ENCODE data around the gene GATD1.

Gene GATD1

GRCh38 chr11:794766-795633, 17.7 kb upstream of the GATD1 start:
- DNase-seq = no peak

DNA sequence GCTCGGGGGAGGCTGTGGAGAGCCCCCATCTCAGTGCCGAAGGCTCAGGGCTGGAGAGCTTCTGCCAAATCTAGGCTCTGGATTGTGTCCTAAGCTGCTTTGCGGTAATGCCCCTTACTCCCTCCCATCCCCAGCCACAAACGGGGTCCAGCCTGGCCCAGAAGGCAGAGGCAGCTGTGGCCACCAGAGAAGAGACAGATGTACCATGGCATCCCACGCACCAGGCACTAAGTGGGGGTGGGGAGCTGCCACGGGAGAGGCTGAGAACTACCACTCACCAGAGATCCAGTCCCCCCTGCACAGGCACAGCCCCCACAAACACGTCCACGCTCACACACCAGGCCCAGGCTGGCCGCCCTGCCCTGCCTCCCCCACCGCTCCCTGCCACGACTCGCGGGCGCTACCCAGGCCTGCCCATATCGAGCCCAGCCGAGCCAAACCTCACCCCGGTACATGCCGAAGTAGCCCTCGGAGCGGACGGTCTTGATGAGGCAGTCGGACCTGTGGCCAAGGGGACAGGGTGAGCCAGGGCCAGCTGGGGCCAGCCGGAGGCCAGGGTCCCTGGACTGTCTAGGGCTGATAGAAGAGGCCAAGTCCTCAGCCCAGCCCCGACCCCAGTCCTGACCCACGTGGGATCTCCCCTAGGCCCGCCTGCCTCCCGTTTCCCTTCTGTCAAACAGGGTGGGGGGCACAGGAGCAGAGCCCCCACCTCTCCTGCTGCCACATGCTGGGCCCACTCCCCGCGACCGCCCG, 16.9 kb upstream of the GATD1 start:
- no peak for DNase-seq

DNA sequence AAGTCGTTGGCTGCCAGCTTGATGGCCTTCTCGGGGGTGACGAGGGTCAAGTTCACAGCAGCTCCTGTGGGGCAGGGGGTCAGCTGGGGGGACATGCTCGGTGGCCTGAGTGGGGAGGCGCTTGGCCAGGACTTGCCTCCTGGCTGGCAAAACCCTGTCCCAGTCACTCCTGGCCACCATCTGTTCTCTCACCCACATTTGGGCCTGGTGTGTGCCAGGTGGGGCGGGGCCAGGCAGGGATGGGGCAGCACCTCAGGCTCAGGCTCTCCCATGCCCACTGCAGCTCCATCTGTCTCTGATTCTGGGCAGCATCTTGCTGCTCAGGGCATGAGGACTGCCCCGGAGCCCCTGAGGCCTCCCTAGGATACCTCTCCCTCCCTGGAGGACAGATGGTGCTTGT, 16.3 kb upstream of the GATD1 start:
- DNase-seq = no peak

DNA sequence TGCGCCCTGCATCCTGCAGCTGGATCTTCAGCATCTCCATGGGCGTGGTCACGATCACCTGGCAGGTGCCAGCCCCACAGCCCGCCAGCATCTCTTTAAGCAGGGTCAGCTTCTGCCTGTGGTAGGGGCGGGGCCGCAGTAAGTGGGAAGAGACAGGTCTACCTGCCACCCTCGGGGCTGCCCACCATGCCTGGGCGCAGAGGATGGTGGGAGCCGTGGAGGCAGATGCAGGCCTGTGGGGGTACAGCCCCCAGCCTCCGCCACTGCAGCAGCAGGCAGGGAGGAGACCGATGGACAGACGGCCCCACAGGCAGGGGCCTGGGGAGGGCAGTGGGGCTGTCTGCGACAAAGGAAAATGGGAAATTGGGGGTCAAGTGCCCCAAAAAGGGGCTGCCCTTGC, 15.6 kb upstream of the GATD1 start:
- peak; percentile 65 for DNase-seq

- DNase-seq = no peak
Measured at GRCh38 chr11:792535-792821, 15.2 kb upstream of the GATD1 start.

GRCh38 chr11:791658-792534, 14.6 kb upstream of the GATD1 start:
- DNase-seq = no peak

- DNase-seq = no peak
Measured at GRCh38 chr11:790721-791564, 13.7 kb upstream of the GATD1 start.

DNA sequence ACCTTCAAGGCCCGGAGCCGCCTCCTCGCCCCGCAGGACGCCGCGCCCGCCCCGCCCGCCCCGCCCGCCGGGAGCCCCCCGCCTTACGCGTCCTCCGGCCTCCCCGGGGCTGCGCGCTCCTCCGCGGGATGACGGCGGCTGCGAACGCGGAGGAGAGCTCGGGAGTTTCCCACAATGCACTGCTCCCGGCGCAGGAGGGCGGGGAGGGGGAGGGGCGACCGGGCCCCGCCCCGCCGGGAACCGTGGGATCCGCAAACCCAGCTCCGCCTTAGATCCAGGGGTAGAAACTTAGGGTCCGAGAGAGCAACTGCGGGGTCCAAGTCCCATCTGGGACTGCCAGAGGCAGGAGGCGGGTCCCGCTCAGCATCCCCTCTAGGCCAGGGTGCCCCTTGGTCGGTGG, 12.7 kb upstream of the GATD1 start, which contains the start of gene CEND1:
TSS of gene CEND1 (minus strand) at position 148 of the 400 bp plus-strand sequence. CDS start 1,514 bp downstream, outside the sequence.
- DNase-seq = no peak

- DNase-seq = no peak
Measured at GRCh38 chr11:788953-789940, 12.0 kb upstream of the GATD1 start.

DNA sequence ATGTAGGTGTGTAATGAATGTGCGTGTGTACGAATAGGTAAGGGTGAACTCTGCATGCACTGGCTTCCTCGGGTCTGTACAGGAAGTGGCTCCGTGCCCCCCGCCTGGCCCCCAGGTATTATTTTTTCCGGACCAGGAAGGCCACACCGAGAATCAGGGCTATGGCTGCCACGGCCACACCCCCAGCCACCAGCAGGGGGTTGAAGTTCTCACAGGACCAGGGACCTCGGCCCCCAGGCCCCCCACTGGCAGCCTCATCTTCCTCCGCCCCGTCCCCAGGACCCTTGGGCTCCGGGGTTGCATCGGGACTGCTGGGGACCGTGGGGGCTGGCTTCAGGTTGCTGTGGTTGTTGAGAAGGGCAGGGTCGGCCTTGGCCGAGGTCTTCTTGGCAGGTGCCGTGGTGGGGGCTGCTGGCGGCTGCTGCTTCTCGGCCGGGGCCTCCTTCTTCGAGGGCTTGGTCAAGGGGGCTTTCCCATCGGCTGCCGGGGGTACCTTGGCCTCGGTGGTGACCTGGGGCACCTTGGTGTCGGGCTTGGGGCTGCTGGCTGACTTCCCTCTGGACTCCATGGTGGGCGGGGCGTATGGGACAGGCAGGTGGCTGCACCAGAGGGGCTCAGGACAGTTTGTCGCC, 10.8 kb upstream of the GATD1 start:
- DNase-seq = no peak

GRCh38 chr11:787084-787675, 9.9 kb upstream of the GATD1 start:
- DNase-seq = no peak

GRCh38 chr11:786235-787083, 9.2 kb upstream of the GATD1 start:
- DNase-seq = no peak

GRCh38 chr11:783581-784015, 6.3 kb upstream of the GATD1 start:
- peak; percentile 42 for DNase-seq

GRCh38 chr11:782264-783174, 5.2 kb upstream of the GATD1 start:
- no peak for DNase-seq

- no peak for DNase-seq
Measured at GRCh38 chr11:779955-780532, 2.8 kb upstream of the GATD1 start.

GRCh38 chr11:778976-779954, 2.0 kb upstream of the GATD1 start:
- DNase-seq = no peak

Data from NCI-H510A (cell line).